ENCODE data around the gene KLK1.

The KLK1 gene

DNA sequence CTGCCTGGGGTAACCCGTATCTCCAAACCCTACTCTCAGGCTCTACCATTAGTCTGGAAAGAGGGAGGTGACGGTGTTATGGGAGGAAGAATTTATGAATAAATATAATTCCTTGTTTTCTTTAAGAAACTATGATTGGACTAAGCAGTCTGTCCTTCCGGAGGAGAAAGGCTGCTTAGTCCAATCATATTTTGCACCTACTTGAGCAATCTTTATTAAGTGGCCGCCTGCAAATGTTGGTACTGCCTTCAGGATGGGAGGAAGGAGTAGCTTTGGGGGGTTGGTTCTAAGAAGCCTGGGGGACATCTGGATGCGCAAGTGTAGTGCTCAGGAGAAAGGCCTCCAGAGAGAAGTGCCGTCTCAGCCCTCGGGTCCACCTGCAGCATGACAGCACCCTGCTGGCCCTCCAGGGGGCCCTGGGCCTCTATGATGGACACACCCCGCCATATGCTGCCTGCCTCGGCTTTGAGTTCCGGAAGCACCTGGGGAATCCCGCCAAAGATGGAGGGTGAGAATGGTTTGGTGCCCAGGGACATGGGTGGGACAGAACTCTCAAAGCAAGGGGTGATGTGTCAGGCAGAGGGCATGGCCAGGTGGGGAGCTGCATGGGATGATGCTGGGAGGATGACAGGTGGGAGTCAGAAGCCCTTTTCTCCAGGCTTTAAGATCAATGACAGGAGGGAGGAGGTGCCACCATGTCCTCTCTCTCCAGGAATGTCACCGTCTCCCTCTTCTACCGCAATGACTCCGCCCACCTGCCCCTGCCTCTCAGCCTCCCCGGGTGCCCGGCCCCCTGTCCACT lies 29.3 kb downstream of the KLK1 start:
- TF ChIP-seq, protein P1, sequence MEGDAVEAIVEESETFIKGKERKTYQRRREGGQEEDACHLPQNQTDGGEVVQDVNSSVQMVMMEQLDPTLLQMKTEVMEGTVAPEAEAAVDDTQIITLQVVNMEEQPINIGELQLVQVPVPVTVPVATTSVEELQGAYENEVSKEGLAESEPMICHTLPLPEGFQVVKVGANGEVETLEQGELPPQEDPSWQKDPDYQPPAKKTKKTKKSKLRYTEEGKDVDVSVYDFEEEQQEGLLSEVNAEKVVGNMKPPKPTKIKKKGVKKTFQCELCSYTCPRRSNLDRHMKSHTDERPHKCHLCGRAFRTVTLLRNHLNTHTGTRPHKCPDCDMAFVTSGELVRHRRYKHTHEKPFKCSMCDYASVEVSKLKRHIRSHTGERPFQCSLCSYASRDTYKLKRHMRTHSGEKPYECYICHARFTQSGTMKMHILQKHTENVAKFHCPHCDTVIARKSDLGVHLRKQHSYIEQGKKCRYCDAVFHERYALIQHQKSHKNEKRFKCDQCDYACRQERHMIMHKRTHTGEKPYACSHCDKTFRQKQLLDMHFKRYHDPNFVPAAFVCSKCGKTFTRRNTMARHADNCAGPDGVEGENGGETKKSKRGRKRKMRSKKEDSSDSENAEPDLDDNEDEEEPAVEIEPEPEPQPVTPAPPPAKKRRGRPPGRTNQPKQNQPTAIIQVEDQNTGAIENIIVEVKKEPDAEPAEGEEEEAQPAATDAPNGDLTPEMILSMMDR (conservative IDR thresholded peaks at IDR 0.05) = no peak
- H3K27ac ChIP-seq = peak overlapping the region; percentile 99

DNA sequence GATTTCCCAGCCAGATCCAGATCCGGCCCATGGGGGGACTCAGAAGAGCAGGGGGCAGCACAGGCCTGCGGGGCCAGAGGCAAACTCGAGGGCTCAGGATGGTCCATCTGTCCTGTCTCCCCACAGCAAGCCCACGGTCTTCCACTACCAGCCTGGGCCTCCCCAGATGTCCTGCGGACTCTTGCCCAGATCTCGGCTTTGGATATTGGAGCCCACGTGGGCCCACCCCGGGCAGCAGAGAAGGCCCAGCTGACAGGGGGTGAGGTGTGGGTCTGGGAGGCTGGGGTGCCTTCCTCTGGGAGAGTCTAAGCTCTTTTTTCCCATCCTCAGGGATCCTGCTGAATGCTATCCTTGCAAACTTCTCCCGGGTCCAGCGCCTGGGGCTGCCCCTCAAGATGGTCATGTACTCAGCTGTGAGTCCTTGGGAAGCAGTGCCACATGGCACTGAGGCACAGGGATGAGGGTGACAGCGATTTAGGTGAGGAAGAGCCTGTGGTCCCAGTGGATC lies 30.0 kb downstream of the KLK1 start:
- TF ChIP-seq, protein P1 (conservative IDR thresholded peaks at IDR 0.05) = no peak
- H3K27ac ChIP-seq = peak overlapping the region; percentile 99

DNA sequence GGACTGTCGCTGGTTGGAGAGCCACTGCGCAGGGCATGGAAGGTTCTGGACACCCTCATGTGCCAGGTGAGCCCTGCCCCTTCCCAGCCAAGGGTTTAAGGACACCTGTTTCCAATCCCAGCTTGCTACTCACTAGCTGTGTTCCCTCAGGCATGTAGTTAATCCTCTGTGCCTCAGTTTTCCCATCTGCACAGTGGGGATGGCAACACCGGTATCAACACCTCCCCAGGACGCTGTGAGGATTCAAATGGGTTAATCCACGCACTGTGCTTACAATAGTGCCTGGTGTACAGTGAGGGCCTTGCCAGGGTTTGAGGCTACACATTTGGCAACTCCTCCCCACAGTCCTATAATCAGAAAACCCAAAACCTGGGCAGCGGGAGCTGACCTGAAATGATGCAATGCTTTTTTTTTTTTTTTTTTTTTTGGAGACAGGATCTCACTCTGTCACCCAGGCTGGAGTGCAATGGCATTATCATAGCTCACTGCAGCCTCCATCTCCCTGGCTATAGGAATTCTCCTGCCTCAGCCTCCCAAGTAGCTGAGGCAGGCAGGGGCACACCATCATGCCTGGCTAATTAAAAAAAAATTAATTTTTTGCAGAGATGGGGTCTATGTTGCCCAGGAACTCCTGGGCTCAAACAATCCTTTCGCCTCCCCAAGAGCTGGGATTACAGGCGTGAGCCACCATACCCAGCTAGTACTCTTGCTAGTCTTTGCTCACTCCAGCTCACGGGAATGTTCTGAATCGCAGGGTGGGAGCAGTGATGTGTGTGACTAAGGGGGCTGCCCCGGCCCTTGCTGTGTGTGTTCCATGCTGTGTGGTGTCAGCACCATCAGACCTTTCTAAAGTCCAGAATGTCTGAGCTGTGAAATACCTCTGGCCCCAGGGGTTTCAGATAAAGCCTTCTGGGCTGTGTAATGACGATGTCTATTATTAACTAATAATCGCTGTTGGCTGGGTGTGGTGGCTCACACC lies 31.0 kb downstream of the KLK1 start:
- peak overlapping the region; percentile 99 for H3K27ac ChIP-seq
- TF ChIP-seq, protein P1 (conservative IDR thresholded peaks at IDR 0.05) = no peak

DNA sequence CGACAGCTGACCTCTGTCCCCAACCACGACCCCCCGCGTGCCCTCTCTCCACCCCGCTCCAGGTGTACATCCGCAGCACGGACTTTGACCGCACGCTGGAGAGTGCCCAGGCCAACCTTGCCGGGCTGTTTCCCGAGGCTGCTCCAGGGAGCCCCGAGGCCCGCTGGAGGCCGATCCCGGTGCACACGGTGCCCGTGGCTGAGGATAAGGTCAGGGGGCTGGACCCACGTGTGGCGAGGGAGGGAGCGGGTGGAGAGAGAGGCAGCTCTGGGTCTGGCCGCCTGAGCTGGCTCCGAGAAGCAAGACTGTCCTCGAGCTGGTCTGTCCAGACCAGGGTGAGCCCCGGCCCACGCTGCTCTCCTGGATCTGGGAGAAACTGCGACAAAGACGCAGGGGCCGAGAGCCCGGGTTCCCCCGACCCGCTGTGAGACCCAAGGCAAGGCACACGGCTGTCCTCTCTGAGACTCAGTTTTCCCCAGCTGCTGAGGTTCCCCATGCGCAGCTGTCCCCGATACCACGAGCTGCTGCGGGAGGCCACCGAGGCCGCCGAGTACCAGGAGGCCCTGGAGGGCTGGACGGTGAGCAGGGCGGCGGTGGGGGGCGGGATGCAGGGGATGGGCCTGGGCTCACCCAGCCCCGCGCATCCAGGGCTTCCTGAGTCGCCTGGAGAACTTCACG lies 31.9 kb downstream of the KLK1 start:
- TF ChIP-seq, protein P1 (conservative IDR thresholded peaks at IDR 0.05) = no peak
- H3K27ac ChIP-seq = peak overlapping the region; percentile 99; the same call in 1 of the 2 replicates

DNA sequence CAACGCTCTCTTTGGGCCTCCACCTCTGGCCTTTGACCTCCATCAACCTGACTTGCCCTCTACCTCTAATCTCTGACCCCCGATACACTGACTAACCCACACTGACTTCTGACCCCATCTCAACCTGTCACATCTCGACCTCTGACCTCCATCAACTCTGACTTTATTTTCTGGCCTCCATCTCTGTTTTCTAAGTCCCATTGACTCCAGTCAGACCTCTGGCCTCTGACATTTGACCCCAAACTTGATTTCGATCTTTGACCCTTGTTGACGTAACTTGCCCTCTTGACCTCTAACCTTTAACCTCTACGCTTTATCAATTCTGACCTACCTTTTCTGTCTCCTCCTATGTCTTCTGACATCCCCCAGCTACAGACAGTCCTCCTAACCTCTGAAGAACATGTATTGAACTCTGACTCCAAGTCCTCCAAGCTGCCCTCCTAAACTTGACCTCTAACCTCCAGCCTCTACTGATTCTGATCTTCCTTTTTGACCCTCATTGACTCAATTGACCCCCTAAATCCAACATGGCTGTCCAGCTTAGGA lies 32.6 kb downstream of the KLK1 start:
- H3K27ac ChIP-seq = no peak overlapping the region
- TF ChIP-seq, protein P1 (conservative IDR thresholded peaks at IDR 0.05) = no peak

DNA sequence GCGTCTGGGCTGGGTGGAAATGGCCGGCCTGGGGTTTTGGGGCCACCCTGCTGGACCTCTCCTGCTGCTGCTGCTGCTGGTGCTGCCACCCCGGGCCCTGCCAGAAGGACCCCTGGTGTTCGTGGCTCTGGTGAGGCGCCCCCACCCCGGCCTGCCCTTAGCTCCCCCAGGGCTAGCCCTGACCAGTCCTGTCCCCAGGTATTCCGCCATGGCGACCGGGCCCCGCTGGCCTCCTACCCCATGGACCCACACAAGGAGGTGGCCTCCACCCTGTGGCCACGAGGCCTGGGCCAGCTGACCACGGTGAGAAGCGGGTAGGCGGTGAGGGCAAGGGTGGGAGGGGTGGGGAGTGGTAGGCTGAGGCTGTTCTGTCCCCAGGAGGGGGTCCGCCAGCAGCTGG lies 33.2 kb downstream of the KLK1 start, which contains the start of gene ACP4:
Gene ACP4, plus strand, starts transcription at position 20 of the 400 bp plus-strand sequence. Its CDS starts 0 bp downstream, at position 20.
- no peak within 1 kb of the TSS for H3K27ac ChIP-seq
- TF ChIP-seq, protein P1 (conservative IDR thresholded peaks at IDR 0.05) = no peak
